ENCODE results near the gene TENM3.

Gene TENM3

DNA sequence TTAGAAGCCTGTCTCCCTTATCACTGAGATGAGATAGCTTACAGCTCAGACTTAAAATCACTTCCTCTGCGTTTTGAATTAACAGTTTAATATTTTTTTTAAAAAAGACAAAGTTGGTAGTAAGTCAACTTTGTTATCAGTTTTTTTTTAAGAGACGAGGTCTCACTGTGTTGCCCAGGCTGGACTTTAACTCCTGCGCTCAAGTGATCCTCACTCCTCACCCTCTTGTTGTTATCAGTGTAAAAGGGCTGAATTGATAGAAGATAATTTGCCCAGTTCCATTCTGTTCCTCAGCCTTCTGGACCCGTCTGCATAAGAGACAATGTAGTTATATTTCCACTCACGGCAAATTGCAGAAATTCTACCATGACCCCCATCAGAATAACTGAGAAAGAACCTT is 428.5 kb downstream of the TENM3 start:
- no peaks in the 10 kb centered on the region for H3K27me3 ChIP-seq
- H3K9me3 ChIP-seq = no peaks in the 10 kb centered on the region
- no peaks in the 10 kb centered on the region for H3K4me1 ChIP-seq
- no peaks in the 10 kb centered on the region for H3K36me3 ChIP-seq
- TF ChIP-seq, protein P1, sequence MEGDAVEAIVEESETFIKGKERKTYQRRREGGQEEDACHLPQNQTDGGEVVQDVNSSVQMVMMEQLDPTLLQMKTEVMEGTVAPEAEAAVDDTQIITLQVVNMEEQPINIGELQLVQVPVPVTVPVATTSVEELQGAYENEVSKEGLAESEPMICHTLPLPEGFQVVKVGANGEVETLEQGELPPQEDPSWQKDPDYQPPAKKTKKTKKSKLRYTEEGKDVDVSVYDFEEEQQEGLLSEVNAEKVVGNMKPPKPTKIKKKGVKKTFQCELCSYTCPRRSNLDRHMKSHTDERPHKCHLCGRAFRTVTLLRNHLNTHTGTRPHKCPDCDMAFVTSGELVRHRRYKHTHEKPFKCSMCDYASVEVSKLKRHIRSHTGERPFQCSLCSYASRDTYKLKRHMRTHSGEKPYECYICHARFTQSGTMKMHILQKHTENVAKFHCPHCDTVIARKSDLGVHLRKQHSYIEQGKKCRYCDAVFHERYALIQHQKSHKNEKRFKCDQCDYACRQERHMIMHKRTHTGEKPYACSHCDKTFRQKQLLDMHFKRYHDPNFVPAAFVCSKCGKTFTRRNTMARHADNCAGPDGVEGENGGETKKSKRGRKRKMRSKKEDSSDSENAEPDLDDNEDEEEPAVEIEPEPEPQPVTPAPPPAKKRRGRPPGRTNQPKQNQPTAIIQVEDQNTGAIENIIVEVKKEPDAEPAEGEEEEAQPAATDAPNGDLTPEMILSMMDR (IDR thresholded peaks at IDR 0.05; ENCODE audit: low read depth, low read length) = no peak
- no peak overlapping the region for H3K4me3 ChIP-seq (ENCODE audit: low read depth, low read length)
- no peak for DNase-seq

DNA sequence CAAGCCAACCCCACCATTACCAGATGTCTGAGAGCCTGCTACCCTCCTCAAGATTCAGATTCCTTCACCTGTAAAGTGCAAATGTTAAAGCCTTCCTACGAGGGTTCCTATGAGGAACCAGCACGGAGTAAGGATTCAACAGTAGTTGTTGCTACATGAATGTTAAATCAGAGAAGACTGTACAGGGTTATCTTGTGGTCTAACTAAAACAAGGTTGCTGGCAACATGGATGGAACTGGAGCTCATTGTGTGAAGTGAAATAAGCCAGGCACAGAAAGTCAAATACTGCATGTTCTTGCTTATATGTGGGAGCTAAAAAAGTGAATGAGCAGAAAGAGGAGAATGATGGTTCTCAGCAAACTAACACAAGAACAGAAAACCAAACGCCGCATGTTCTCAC is 435.4 kb downstream of the TENM3 start:
- H3K36me3 ChIP-seq = no peaks in the 10 kb centered on the region
- no peaks in the 10 kb centered on the region for H3K4me1 ChIP-seq
- TF ChIP-seq, protein P1 (IDR thresholded peaks at IDR 0.05; ENCODE audit: low read depth, low read length) = no peak
- no peak for DNase-seq
- no peak overlapping the region for H3K4me3 ChIP-seq (ENCODE audit: low read depth, low read length)
- H3K9me3 ChIP-seq = no peaks in the 10 kb centered on the region
- H3K27me3 ChIP-seq = no peaks in the 10 kb centered on the region

DNA sequence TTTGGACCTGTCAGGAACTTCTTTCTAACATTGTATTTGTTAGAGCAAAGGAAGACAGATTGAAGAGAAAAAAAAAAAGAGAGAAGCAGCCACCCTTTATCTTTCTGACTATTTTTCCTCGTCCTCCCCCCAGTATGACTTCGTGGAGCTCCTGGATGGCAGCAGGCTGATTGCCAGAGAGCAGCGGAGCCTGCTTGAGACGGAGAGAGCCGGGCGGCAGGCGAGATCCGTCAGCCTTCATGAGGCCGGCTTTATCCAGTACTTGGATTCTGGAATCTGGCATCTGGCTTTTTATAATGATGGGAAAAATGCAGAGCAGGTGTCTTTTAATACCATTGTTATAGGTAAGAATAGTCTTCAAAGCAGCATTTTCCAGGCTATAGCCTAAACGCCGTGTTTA is 436.3 kb downstream of the TENM3 start:
- H3K9me3 ChIP-seq = no peaks in the 10 kb centered on the region
- DNase-seq = no peak
- H3K36me3 ChIP-seq = no peaks in the 10 kb centered on the region
- H3K4me3 ChIP-seq (ENCODE audit: low read depth, low read length) = no peak overlapping the region
- H3K27me3 ChIP-seq = no peaks in the 10 kb centered on the region
- no peaks in the 10 kb centered on the region for H3K4me1 ChIP-seq
- TF ChIP-seq, protein P1 (IDR thresholded peaks at IDR 0.05; ENCODE audit: low read depth, low read length) = no peak

GRCh38 chr4:182680234-182680653 is 437.0 kb downstream of the TENM3 start:
- no peak for DNase-seq
- Histone ChIP-seq H3K9me3 (no peaks in the 10 kb centered on the region), H3K36me3 (no peaks in the 10 kb centered on the region), H3K4me1 (no peaks in the 10 kb centered on the region), H3K4me3 (ENCODE audit: low read depth, low read length) (no peak overlapping the region), H3K27me3 (no peaks in the 10 kb centered on the region)
- TF ChIP-seq, protein P1 (IDR thresholded peaks at IDR 0.05; ENCODE audit: low read depth, low read length) = no peak

- H3K4me1 ChIP-seq = no peaks in the 10 kb centered on the region; the same call in 1 of the 2 replicates
- TF ChIP-seq, protein P1 (IDR thresholded peaks at IDR 0.05; ENCODE audit: low read depth, low read length) = no peak
- no peak overlapping the region for H3K4me3 ChIP-seq (ENCODE audit: low read depth, low read length)
- DNase-seq = no peak
- peaks cover 6% of the 10 kb centered on the region; the same call in 1 of the 2 replicates for H3K36me3 ChIP-seq
- H3K9me3 ChIP-seq = no peaks in the 10 kb centered on the region
- H3K27me3 ChIP-seq = no peaks in the 10 kb centered on the region
Observed at GRCh38 chr4:182683661-182684060, 440.5 kb downstream of the TENM3 start.

GRCh38 chr4:182684796-182685195 is 441.6 kb downstream of the TENM3 start:
- Histone ChIP-seq H3K4me1 (no peaks in the 10 kb centered on the region; the same call in 1 of the 2 replicates), H3K36me3 (peaks cover 15% of the 10 kb centered on the region), H3K9me3 (no peaks in the 10 kb centered on the region), H3K4me3 (ENCODE audit: low read depth, low read length) (no peak overlapping the region), H3K27me3 (no peaks in the 10 kb centered on the region)
- DNase-seq = no peak
- TF ChIP-seq, protein P1 (IDR thresholded peaks at IDR 0.05; ENCODE audit: low read depth, low read length) = no peak

All from BE2C (cell line).